ENCODE data around the gene SNX20.

Gene SNX20

DNA sequence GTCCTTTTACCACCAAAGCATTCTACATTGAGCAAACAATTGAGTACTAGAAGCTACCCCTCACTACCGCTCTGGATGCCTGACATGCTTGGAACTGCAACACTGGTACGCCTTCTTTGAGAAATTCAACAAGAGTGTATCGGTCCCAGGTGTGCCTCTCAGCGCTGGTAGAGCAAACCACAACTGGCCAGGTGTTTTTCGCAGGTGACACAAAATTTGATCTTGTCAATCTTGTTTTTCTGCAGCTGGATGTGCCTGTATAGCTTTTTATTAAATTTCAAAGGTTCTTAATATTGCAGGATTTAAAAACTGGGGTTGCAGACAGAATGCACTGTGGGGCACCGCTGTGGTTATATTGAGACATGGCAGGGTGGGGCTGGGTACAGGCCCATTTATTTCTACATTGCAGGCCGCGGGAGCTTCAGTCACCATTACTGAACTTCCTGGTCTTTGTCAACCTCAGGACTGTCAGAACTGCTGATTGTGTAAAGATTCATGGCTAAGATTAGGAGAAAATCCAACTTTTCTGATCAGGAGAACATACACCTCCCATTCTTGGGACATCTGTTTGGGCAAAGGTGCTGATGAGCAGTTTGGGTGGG lies 4.5 kb upstream of the SNX20 start:
- Histone ChIP-seq H3K4me3 (ENCODE audit: low read length) (no peak overlapping the region), H3K27ac (ENCODE audit: low read depth, low read length) (no peak overlapping the region), H3K27me3 (ENCODE audit: control insufficient read depth, insufficient read depth, low read length) (no peaks in the 10 kb centered on the region), H3K36me3 (ENCODE audit: control insufficient read depth, insufficient read depth, low read length) (no peaks in the 10 kb centered on the region), H3K9ac (ENCODE audit: low read length) (no peak overlapping the region), H3K4me1 (ENCODE audit: control insufficient read depth, insufficient read depth, low read length) (no peaks in the 10 kb centered on the region)

DNA sequence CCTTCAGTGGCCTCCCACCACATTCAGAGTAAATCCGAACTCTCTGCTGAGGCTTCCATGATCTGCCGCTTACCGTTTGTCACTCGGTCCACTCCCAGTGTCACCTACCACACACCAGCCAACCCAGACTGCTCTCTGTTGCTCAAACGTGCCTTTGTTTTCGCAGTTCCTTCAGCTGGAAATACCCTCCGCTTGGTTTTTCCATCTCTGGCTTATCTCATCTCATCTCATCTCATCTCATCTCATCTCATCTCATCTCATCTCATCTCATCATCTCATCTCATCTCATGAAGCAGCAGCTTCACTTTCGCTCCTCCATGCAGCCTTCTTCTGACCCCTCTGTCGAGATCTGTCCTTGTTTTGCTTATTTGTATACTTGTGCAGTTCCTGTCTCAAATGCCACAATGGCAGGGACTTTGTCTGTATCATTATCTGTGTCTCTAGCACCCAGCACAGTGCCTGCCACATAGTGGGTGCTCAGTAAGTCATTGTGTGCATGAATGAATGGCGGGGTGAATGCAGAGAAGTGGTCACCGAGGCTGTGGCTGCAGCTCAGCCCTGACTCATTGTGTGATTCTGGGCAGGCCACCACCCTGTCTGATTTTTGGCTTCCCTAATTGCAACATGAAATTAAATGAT lies 3.8 kb upstream of the SNX20 start:
- H3K36me3 ChIP-seq (ENCODE audit: control insufficient read depth, insufficient read depth, low read length) = no peaks in the 10 kb centered on the region
- H3K4me3 ChIP-seq (ENCODE audit: low read length) = no peak overlapping the region
- H3K27ac ChIP-seq (ENCODE audit: low read depth, low read length) = no peak overlapping the region
- no peak overlapping the region for H3K9ac ChIP-seq (ENCODE audit: low read length)
- no peaks in the 10 kb centered on the region for H3K27me3 ChIP-seq (ENCODE audit: control insufficient read depth, insufficient read depth, low read length)
- no peaks in the 10 kb centered on the region for H3K4me1 ChIP-seq (ENCODE audit: control insufficient read depth, insufficient read depth, low read length)

- Histone ChIP-seq H3K36me3 (ENCODE audit: control insufficient read depth, insufficient read depth, low read length) (no peaks in the 10 kb centered on the region), H3K4me1 (ENCODE audit: control insufficient read depth, insufficient read depth, low read length) (no peaks in the 10 kb centered on the region), H3K27ac (ENCODE audit: low read depth, low read length) (no peak overlapping the region), H3K27me3 (ENCODE audit: control insufficient read depth, insufficient read depth, low read length) (no peaks in the 10 kb centered on the region), H3K4me3 (ENCODE audit: low read length) (no peak overlapping the region), H3K9ac (ENCODE audit: low read length) (no peak overlapping the region)
These were observed 2.7 kb upstream of the SNX20 start for GRCh38 chr16:50683689-50684374.

GRCh38 chr16:50680556-50680893 lies 587 bp downstream of the SNX20 start:
- Histone ChIP-seq H3K27ac (ENCODE audit: low read depth, low read length) (no peak overlapping the region), H3K27me3 (ENCODE audit: control insufficient read depth, insufficient read depth, low read length) (no peaks in the 10 kb centered on the region), H3K9ac (ENCODE audit: low read length) (no peak overlapping the region), H3K36me3 (ENCODE audit: control insufficient read depth, insufficient read depth, low read length) (no peaks in the 10 kb centered on the region), H3K4me3 (ENCODE audit: low read length) (peak overlapping the region; percentile 51), H3K4me1 (ENCODE audit: control insufficient read depth, insufficient read depth, low read length) (no peaks in the 10 kb centered on the region)

GRCh38 chr16:50679676-50680555 lies 1.2 kb downstream of the SNX20 start:
- Histone ChIP-seq H3K27me3 (ENCODE audit: control insufficient read depth, insufficient read depth, low read length) (no peaks in the 10 kb centered on the region), H3K27ac (ENCODE audit: low read depth, low read length) (no peak overlapping the region), H3K36me3 (ENCODE audit: control insufficient read depth, insufficient read depth, low read length) (no peaks in the 10 kb centered on the region), H3K4me3 (ENCODE audit: low read length) (peak overlapping the region; percentile 51), H3K4me1 (ENCODE audit: control insufficient read depth, insufficient read depth, low read length) (no peaks in the 10 kb centered on the region), H3K9ac (ENCODE audit: low read length) (no peak overlapping the region)

DNA sequence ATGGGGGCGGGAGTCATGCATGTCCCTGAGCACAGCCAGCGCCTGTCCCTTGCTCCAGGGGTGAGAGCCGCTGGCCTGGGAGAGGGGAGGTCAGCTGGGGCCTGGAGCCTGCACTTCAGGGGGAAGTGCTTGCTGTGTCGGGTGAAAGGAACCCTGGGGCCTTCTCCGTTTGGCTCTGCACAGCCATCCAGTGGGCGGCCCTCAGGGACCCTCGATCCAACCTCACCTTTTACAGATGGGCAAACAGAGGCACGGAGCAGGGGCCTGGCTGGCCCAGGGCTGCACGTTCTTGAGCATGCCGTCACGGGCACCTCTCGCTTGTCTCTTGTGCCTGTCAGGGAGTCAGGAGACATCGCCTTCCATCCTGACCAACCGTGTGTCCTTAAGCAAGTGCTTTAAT lies 1.8 kb downstream of the SNX20 start:
- Histone ChIP-seq H3K27ac (ENCODE audit: low read depth, low read length) (no peak overlapping the region), H3K36me3 (ENCODE audit: control insufficient read depth, insufficient read depth, low read length) (no peaks in the 10 kb centered on the region), H3K4me3 (ENCODE audit: low read length) (no peak overlapping the region), H3K27me3 (ENCODE audit: control insufficient read depth, insufficient read depth, low read length) (no peaks in the 10 kb centered on the region), H3K9ac (ENCODE audit: low read length) (no peak overlapping the region), H3K4me1 (ENCODE audit: control insufficient read depth, insufficient read depth, low read length) (no peaks in the 10 kb centered on the region)

DNA sequence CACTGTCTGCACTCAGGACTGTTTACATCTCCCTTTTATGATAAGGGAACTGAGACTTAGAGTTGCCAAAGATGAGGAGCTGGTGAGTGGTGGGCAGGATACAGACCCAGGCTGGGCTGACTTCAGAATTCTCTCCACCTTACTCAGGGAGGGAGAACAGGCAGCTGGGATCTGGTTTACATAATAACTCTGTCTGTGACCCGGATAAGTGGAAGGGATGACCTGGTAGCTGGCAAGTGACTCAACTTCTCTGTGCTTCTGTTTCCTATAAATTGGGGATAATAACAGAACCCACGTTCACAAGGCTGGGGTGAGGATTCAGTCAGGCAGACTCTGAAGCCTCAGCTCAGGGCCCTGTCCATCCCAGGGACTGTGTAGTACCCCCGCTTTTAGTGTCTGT lies 2.6 kb downstream of the SNX20 start:
- H3K27me3 ChIP-seq (ENCODE audit: control insufficient read depth, insufficient read depth, low read length) = no peaks in the 10 kb centered on the region
- H3K9ac ChIP-seq (ENCODE audit: low read length) = no peak overlapping the region
- H3K27ac ChIP-seq (ENCODE audit: low read depth, low read length) = no peak overlapping the region
- no peaks in the 10 kb centered on the region for H3K4me1 ChIP-seq (ENCODE audit: control insufficient read depth, insufficient read depth, low read length)
- no peak overlapping the region for H3K4me3 ChIP-seq (ENCODE audit: low read length)
- H3K36me3 ChIP-seq (ENCODE audit: control insufficient read depth, insufficient read depth, low read length) = no peaks in the 10 kb centered on the region

DNA sequence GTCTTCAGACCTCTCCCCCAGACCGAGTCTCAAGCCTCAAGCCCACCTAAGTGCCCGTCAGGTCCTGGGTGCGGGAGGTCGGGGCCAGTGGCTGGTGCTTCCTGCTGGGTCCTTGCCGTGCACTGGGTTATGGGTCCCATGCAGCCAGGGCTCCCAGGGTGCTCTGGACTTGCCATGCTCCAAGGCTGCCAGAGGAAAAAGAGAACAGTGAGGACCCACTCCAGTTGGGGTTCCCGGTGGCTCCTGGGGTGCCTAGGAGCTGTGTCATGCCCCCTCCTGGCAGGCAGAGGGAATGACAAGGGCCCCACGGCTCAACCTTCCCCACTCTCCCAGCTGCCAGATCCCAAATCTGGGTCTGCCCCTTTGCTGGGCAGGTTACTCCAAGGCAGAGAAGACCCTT lies 3.8 kb downstream of the SNX20 start:
- Histone ChIP-seq H3K9ac (ENCODE audit: low read length) (no peak overlapping the region), H3K27ac (ENCODE audit: low read depth, low read length) (no peak overlapping the region), H3K36me3 (ENCODE audit: control insufficient read depth, insufficient read depth, low read length) (no peaks in the 10 kb centered on the region), H3K27me3 (ENCODE audit: control insufficient read depth, insufficient read depth, low read length) (no peaks in the 10 kb centered on the region), H3K4me3 (ENCODE audit: low read length) (no peak overlapping the region), H3K4me1 (ENCODE audit: control insufficient read depth, insufficient read depth, low read length) (no peaks in the 10 kb centered on the region)

- Histone ChIP-seq H3K4me1 (ENCODE audit: control insufficient read depth, insufficient read depth, low read length) (no peaks in the 10 kb centered on the region), H3K36me3 (ENCODE audit: control insufficient read depth, insufficient read depth, low read length) (no peaks in the 10 kb centered on the region), H3K27ac (ENCODE audit: low read depth, low read length) (no peak overlapping the region), H3K9ac (ENCODE audit: low read length) (no peak overlapping the region), H3K4me3 (ENCODE audit: low read length) (no peak overlapping the region), H3K27me3 (ENCODE audit: control insufficient read depth, insufficient read depth, low read length) (no peaks in the 10 kb centered on the region)
These were observed 4.4 kb downstream of the SNX20 start for GRCh38 chr16:50676684-50677225.

DNA sequence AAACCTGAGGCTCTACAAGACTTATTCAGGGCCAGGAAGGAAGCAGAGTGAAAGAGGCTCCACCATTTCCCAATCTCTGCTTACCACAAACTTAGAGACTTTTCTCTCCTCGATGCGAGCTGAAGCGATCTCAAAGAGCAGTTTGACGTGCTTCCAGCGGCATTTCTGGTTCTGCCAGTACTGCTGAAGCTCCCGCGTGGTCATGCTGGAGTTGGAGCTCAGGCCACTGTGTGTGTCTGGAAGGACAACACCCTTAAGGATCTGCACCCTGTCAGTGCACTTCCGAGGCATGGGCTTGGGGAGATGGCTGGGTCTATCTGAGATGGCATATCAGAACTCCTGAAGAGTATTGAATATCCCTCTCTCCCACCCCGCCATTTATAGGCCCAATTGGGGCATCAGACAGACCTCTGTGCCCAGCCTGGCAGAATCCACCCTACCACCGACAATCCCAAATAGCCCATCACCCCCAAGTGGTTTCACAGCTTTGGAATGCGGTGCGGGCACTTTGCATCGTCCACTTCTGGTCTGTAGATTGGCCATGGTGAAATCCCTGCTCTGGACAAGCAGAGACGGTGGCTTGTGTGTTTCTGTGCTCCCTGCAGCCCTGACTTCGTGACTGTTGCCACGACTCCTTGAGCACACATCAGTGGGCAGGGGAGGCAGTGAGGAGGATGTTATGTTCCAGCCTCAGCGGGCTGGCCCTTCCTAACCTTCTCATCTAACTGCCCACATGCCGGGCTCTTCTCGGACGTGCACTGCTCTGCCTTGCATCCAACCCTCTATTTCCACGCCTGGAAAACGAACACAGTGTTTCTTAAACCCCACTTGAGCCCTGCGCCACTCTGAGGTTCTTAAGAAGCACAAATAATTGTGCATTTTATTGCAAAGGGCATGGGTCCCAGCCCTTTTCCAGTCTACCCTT lies 5.2 kb downstream of the SNX20 start:
- H3K27ac ChIP-seq (ENCODE audit: low read depth, low read length) = no peak overlapping the region
- H3K4me1 ChIP-seq (ENCODE audit: control insufficient read depth, insufficient read depth, low read length) = no peaks in the 10 kb centered on the region
- H3K36me3 ChIP-seq (ENCODE audit: control insufficient read depth, insufficient read depth, low read length) = no peaks in the 10 kb centered on the region

GRCh38 chr16:50674831-50675230 lies 6.3 kb downstream of the SNX20 start:
- no peak overlapping the region for H3K4me3 ChIP-seq (ENCODE audit: low read length)
- no peaks in the 10 kb centered on the region for H3K36me3 ChIP-seq (ENCODE audit: control insufficient read depth, insufficient read depth, low read length)
- no peaks in the 10 kb centered on the region for H3K4me1 ChIP-seq (ENCODE audit: control insufficient read depth, insufficient read depth, low read length)
- H3K9ac ChIP-seq (ENCODE audit: low read length) = no peak overlapping the region
- no peaks in the 10 kb centered on the region for H3K27me3 ChIP-seq (ENCODE audit: control insufficient read depth, insufficient read depth, low read length)
- H3K27ac ChIP-seq (ENCODE audit: low read depth, low read length) = no peak overlapping the region

More for the DNA sequence above, 5.2 kb downstream of the SNX20 start:
- Histone ChIP-seq H3K4me3 (ENCODE audit: low read length) (no peak overlapping the region), H3K9ac (ENCODE audit: low read length) (no peak overlapping the region), H3K27me3 (ENCODE audit: control insufficient read depth, insufficient read depth, low read length) (no peaks in the 10 kb centered on the region)
